ENCODE measurements around the gene ANKRD42.

- TF ChIP-seq ZNF423 (tag by site-specific recombination; IDR thresholded peaks at IDR 0.05) (no peak), ZNF747 (tag by site-specific recombination; IDR thresholded peaks at IDR 0.05) (no peak), ZNF335 (tag by site-specific recombination; conservative IDR thresholded peaks at IDR 0.05) (no peak), ZNF664 (tag by site-specific recombination; IDR thresholded peaks at IDR 0.05) (no peak), CTCF (tag by site-specific recombination; IDR thresholded peaks at IDR 0.05) (no peak), HOXD13 (CRISPR knock-in tag; IDR thresholded peaks at IDR 0.05; ENCODE audit: borderline replicate concordance) (no peak), ZBTB8A (tag by site-specific recombination; IDR thresholded peaks at IDR 0.05) (no peak), ZBTB20 (tag by site-specific recombination; IDR thresholded peaks at IDR 0.05) (no peak), ATF2 (tag by site-specific recombination; IDR thresholded peaks at IDR 0.05; ENCODE audit: low read depth) (no peak), ZNF112 (tag by site-specific recombination; IDR thresholded peaks at IDR 0.05) (no peak), ZNF155 (tag by site-specific recombination; IDR thresholded peaks at IDR 0.05) (no peak), YY1 (tag by site-specific recombination; IDR thresholded peaks at IDR 0.05) (no peak), KLF10 (tag by site-specific recombination; IDR thresholded peaks at IDR 0.05) (no peak)
- TF ChIP-seq, protein P1, sequence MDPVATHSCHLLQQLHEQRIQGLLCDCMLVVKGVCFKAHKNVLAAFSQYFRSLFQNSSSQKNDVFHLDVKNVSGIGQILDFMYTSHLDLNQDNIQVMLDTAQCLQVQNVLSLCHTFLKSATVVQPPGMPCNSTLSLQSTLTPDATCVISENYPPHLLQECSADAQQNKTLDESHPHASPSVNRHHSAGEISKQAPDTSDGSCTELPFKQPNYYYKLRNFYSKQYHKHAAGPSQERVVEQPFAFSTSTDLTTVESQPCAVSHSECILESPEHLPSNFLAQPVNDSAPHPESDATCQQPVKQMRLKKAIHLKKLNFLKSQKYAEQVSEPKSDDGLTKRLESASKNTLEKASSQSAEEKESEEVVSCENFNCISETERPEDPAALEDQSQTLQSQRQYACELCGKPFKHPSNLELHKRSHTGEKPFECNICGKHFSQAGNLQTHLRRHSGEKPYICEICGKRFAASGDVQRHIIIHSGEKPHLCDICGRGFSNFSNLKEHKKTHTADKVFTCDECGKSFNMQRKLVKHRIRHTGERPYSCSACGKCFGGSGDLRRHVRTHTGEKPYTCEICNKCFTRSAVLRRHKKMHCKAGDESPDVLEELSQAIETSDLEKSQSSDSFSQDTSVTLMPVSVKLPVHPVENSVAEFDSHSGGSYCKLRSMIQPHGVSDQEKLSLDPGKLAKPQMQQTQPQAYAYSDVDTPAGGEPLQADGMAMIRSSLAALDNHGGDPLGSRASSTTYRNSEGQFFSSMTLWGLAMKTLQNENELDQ (tag by site-specific recombination; IDR thresholded peaks at IDR 0.05; ENCODE audit: low read depth): no peak
These were observed 63.3 kb downstream of the ANKRD42 start for GRCh38 chr11:83256602-83257340.
